GM19351 (cell line): ENCODE data around the gene ATF3.

Experiments used
- ATAC-seq: cut with Tn5 transposase; IDR thresholded peaks from one replicate; pipeline ENCODE4 v1.9.1; 2021; ENCODE audit warnings: mild to moderate bottlenecking, moderate library complexity; ENCODE audit not compliant: unreplicated experiment

Gene ATF3

GRCh38 chr1:212608392-212608958 is at the start of gene ATF3:
Gene ATF3 (plus strand): TSS chr1:212608761. CDS start chr1:212615022, 6,261 bp downstream.
- ATAC-seq = peak; percentile 72

GRCh38 chr1:212559929-212560328 is 48.6 kb upstream of the ATF3 start:
- ATAC-seq = no peak

- no peak for ATAC-seq
Measured at GRCh38 chr1:212560933-212561460, 47.6 kb upstream of the ATF3 start.

GRCh38 chr1:212561501-212561931 is 47.0 kb upstream of the ATF3 start:
- ATAC-seq = no peak

GRCh38 chr1:212562771-212563170 is 45.8 kb upstream of the ATF3 start:
- ATAC-seq = no peak

GRCh38 chr1:212565079-212565478 is 43.5 kb upstream of the ATF3 start:
- ATAC-seq = no peak

GRCh38 chr1:212565571-212566305 is 42.8 kb upstream of the ATF3 start:
- no peak for ATAC-seq

- ATAC-seq = peak; percentile 99
Measured at GRCh38 chr1:212566522-212567479, 41.8 kb upstream of the ATF3 start.

- no peak for ATAC-seq
Measured at GRCh38 chr1:212567638-212568037, 40.9 kb upstream of the ATF3 start.

- no peak for ATAC-seq
Measured at GRCh38 chr1:212568978-212569537, 39.5 kb upstream of the ATF3 start.

- ATAC-seq = no peak
Measured at GRCh38 chr1:212574732-212575131, 33.8 kb upstream of the ATF3 start.

- ATAC-seq = no peak
Measured at GRCh38 chr1:212575333-212575732, 33.2 kb upstream of the ATF3 start.

- no peak for ATAC-seq
Measured at GRCh38 chr1:212578041-212578440, 30.5 kb upstream of the ATF3 start.

- ATAC-seq = no peak
Measured at GRCh38 chr1:212581034-212581433, 27.5 kb upstream of the ATF3 start.

GRCh38 chr1:212582291-212582690 is 26.3 kb upstream of the ATF3 start:
- no peak for ATAC-seq

- ATAC-seq = no peak
Measured at GRCh38 chr1:212582808-212583615, 25.5 kb upstream of the ATF3 start.

- ATAC-seq = no peak
Measured at GRCh38 chr1:212583643-212584042, 24.9 kb upstream of the ATF3 start.

- ATAC-seq = no peak
Measured at GRCh38 chr1:212584092-212584886, 24.3 kb upstream of the ATF3 start.

- ATAC-seq = no peak
Measured at GRCh38 chr1:212585210-212585609, 23.4 kb upstream of the ATF3 start.
